GM19324 (cell line): ENCODE measurements around the gene TNFRSF19.
"Not testable (repeated sequence)": the region's sequence is repeated elsewhere in the genome, so short reads cannot be mapped to it uniquely, and the experiment has no call there.

ENCODE experiments used
- ATAC-seq: cut with Tn5 transposase; IDR thresholded peaks from one replicate; pipeline ENCODE4 v1.9.1; 2021; ENCODE audit warnings: mild to moderate bottlenecking, moderate library complexity; ENCODE audit not compliant: unreplicated experiment, low FRiP score

TNFRSF19 gene

GRCh38 chr13:23570099-23570920 lies at the start of gene TNFRSF19:
Gene TNFRSF19 (plus strand): TSS chr13:23570412. CDS start chr13:23590184, 19,772 bp downstream.
- ATAC-seq, result no peak

DNA sequence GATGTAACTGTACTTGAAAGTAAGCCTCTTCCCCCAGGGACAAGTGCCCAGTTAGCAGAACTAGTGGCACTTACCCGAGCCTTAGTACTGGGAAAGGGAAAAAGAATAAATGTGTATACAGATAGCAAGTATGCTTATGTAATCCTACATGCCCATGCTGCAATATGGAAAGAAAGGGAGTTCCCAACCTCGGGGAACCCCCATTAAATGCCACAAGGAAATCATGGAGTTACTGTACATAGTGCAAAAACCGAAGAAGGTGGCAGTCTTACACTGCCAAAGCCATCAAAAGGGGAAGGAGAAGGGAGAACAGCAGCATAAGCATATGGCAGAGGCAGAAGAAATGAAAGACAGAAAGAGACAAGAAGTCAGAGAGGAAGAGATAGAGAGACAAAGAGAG lies 40.3 kb upstream of the TNFRSF19 start:
- not testable (repeated sequence) for ATAC-seq

- no peak for ATAC-seq
These were observed 38.8 kb upstream of the TNFRSF19 start for GRCh38 chr13:23531446-23531845.

- no peak for ATAC-seq
These were observed 36.1 kb upstream of the TNFRSF19 start for GRCh38 chr13:23534090-23534489.

DNA sequence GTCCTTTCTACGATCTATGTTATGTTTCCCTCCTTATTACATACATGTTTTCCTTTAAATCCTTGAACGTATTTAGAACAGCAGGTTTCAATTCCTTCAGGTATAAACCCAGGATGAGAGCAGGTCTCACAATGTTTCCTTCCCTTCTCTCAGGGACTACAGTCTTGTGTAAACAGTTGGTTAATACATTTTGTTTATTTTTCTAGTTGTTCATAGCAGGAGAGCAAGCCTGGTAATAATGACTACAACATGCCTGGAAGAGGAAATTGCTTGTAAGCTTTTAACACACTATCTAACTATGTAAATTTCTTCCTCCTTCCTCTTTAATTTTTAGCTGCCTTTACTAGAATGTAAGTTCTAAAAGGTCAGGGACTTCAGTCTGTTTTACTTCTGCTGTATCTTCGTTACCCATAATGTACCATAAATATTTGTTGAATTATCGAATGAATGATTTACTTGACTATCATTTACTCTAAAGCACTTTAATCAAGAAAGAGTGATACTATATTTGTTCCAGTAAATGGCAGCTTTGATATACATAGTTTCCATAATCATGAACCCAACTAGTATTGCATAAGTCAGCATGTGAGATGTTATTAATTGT lies 28.9 kb upstream of the TNFRSF19 start:
- no peak for ATAC-seq

DNA sequence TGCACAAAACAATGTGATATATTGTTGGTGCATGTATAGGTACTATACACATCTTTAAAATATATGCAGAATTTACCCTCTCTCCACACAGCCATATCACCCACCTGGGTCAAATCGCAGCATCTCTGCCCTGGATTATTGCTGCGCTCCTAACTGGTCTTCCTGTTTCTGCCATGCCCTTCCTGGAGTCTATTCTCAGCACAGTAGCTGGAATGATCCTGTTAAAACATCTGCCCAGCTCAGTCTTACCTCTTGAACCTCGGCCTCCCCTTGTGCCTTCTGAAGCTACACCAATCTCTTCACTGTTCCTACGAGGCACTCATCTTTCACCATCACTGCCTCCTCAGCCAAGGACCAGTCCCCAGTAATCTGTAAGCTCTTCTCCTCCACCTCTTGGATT lies 25.5 kb upstream of the TNFRSF19 start:
- ATAC-seq, result no peak

GRCh38 chr13:23547000-23547590 lies 23.1 kb upstream of the TNFRSF19 start:
- no peak for ATAC-seq

DNA sequence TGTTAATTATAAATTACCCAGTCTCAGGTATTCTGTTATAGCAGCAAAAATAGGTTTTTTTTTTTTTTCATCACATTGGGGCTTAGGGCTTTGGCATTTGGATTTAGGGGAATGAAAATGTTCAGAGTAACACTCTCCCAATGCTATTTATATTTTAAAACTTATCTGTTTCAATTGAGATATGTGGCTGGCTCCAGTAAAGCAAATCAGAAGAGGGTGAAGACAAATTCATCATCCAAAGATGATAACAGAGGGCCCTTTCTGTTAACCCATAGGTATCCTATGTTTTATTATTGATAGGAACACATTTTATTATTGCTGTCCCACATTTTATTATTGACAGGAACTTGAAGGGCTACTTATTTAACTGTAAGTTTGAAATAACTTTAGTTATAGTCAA lies 20.5 kb upstream of the TNFRSF19 start:
- no peak for ATAC-seq

DNA sequence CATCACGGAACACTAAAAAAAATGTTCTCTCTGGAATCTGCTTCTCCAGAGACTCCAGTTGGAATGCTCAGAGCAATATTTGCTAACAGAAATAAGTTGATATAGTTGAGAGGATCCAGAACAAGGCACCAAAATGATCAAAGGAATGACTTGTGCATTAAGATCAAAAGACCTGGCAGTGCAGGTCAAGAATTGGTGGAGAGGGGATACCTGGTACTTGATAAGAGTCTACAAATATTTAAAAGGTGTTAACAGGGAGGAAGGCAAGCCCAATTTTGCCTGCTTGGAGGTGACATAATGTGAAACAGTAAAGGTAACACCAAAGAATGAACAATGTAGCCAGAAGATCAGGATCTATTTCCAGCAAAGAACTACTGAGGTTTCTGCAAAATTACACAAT lies 20.0 kb upstream of the TNFRSF19 start:
- ATAC-seq, result no peak

DNA sequence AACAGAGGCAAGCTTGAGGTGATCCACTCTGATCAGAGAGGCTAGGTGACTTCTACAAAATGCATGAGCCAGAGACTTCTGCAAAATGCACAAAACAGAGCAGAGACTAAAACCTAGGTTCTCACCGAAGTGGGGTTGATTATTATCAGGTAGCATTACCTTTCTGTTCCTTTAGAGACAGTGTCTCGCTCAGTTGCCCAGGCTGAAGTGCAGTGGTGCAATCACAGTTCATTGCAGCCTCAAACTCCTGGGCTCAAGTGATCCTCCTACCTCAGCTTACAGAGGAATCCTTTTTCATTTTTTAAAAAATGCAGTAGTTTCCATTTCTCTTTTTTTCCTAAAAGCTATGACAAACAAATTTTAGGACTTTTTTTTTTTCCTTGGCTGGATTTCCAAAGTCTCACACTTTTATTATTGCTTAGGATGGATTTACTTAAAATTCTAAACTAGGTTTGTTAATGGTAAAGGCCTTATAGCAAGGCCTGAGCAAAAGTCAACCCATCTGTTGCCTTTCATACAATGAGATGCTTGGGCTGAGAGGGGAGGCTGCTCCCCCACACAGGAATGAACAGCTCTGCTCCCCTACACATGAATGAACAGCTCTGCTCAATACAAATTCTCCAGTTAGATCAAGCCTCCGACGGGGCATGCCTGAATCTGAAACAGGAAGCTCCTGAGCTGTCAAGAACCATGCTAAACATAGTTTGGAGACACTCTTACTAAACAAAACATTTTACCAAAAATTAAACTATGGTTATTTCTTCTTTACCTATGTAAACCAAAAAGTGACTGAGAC lies 18.8 kb upstream of the TNFRSF19 start:
- ATAC-seq, result no peak

- ATAC-seq, result no peak
These were observed 18.0 kb upstream of the TNFRSF19 start for GRCh38 chr13:23552171-23552570.

DNA sequence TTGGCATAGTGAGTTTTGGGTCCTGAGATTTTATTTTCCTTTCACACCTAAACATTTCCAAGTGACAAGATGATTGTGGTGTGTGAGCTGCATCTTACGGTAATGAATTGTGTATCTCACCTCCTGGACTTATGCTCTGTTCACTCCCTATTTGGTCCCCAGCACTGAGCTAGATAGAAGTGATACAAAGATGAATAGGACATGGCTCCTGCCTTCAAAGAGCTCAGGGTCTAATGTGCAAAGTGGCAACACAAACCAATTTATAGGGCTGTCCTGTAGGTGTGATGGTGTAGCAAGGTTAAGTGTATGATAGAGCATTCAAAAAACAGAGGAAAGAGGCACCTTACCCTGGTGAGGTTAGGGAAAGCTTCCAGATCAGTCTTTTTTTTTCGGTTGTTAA lies 17.6 kb upstream of the TNFRSF19 start:
- no peak for ATAC-seq

DNA sequence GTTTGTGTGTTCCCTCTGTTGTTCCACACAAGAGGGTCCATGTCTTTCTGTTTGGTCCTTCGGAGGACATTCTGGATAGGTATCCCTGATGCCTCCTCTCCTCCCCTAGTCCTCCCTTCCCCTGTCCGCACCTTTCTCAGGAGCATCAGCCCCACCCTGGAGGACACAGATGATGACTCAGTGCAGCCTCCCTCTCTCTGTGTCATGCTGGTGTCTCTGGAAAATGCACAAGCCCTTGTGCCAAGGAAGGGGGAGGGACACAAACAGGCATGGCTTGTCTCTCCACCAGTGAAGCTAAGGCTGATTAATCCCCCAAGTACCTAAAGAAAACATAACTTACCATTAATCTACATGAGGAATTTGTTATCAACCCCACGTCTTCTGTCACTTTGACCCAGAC lies 16.2 kb upstream of the TNFRSF19 start:
- ATAC-seq, result no peak

DNA sequence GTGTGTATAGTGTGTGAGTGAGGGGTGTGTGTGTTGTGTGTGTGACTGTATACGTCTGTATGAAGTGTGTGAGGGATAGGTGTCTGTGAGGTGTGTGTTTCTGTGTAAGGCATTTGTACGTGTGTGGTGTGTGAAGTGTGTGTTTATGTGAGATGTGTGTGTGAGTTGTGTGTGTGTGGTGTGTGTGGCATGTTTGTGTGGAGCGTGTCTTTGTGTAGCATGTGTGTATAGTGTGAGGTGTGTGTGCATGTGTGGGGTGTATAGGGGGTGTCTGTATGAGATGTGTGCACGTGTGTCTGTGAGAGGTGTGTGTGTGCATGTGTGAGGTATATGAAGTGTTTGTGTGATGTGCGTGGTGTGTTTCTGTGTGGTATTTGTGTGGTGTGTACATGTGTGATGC lies 13.2 kb upstream of the TNFRSF19 start:
- ATAC-seq, result no peak

GRCh38 chr13:23557733-23558132 lies 12.5 kb upstream of the TNFRSF19 start:
- ATAC-seq, result no peak

- ATAC-seq, result no peak
These were observed 11.3 kb upstream of the TNFRSF19 start for GRCh38 chr13:23558675-23559536.

DNA sequence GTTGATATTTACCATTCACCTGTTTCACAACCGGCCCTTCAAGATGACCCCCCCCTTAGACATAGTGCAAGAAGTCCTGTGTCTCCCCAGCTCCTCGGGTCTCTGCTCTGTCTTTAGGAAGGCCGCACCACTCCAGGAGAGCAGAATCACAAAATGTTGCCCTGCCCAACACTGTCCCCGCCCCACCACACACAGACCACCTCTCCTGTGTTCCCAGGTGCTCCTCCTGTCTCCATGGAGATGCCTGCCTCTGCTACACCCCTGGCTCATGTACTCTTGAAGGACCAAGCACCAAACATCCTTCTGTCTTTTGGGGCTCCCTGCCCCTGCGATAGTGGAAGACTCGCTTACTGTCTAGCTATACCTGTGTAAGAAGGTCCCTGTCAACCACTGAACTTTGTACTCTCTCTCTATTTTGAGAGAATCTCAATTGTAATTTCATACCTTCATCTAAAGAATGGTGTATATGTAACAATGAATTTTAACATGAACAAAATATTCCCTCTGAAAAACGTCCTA lies 9.6 kb upstream of the TNFRSF19 start:
- no peak for ATAC-seq

GRCh38 chr13:23561261-23561660 lies 9.0 kb upstream of the TNFRSF19 start:
- ATAC-seq, result peak; percentile 41

DNA sequence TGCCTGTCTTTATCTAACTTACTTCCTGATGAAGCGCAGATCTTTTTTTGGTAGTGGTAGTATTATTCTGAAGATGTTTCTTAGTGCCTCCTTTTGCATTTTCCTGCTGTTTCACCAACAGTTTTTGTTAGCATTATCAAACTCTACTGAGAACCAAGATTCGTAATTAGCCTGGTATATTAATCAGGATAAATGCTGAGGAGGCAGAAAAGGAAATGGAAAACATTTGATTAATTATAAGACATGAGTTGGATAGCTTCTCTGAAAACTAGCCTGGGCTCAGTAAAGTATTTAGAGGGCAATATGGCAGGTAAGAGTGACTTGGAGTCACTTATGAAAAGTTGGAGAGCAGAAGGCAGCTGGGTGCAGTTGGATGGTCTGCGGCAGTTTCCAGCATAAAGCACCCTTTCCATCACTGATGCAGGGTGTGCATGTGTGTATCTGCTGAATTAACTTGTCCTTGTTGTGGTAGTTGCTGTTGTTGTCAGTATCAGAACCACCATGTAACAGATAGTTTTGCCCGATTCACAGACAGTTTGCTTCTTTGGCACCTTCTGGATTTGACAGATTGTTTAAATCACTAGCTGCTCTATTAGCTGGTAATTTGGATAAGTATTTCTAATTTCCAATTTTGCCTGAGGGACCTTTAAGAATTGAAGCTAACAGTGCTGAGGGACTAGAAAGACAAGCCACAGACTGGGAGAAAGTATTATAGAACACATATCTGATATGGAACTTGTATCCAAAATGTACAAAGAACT lies 6.9 kb upstream of the TNFRSF19 start:
- ATAC-seq, result no peak
